ENCODE measurements around the gene ARL6IP1. TPM values are rescaled to one million over a fixed set of nuclear protein-coding genes. Genes with fewer than 3 reads are reported as not detected.

The ARL6IP1 gene
- total RNA-seq, 1 donor from 2014 or later, result 238 TPM

DNA sequence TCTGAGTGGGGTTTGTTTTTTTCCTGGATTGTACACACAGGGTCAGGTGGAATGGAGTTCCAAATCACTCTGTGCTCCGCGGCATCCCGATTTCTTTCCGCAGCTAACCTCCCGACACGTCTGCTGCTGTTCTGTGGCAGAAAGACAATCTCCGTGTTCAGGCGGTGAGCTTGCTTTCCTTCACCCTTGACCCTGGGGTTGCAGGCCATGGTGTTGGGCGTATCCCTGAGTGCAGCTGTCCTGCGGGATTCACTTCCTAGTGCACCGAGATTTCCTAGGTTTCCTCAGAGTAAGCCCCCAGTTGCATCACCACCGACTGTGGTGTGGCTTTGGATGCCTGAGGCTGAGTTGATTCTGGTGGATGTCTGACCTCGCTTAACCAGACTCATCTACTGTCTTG lies 7.8 kb upstream of the ARL6IP1 start:
- H3K27ac Mint-ChIP-seq (ENCODE audit: unreplicated experiment), result no peak overlapping the region
- no peaks in the 10 kb centered on the region for H3K9me3 Mint-ChIP-seq (ENCODE audit: unreplicated experiment)
- H3K36me3 Mint-ChIP-seq (ENCODE audit: unreplicated experiment), result peaks cover 5% of the 10 kb centered on the region
- DNase-seq, result no peak
- no peak for TF ChIP-seq CTCF (IDR thresholded peaks at IDR 0.05; ENCODE audit: partially characterized antibody, unreplicated experiment)
- no peak overlapping the region for H3K4me3 Mint-ChIP-seq (ENCODE audit: unreplicated experiment)
- no peaks in the 10 kb centered on the region for H3K27me3 Mint-ChIP-seq (ENCODE audit: unreplicated experiment)
- no peaks in the 10 kb centered on the region for H3K4me1 Mint-ChIP-seq (ENCODE audit: low read depth, unreplicated experiment)

- no peak overlapping the region for H3K27ac Mint-ChIP-seq (ENCODE audit: unreplicated experiment)
- no peak for TF ChIP-seq CTCF (IDR thresholded peaks at IDR 0.05; ENCODE audit: partially characterized antibody, unreplicated experiment)
- no peak for DNase-seq
- no peak overlapping the region for H3K4me3 Mint-ChIP-seq (ENCODE audit: unreplicated experiment)
- H3K27me3 Mint-ChIP-seq (ENCODE audit: unreplicated experiment), result peaks cover 7% of the 10 kb centered on the region
- H3K4me1 Mint-ChIP-seq (ENCODE audit: low read depth, unreplicated experiment), result peaks cover 6% of the 10 kb centered on the region
- H3K9me3 Mint-ChIP-seq (ENCODE audit: unreplicated experiment), result peaks cover 8% of the 10 kb centered on the region
- peaks cover 5% of the 10 kb centered on the region for H3K36me3 Mint-ChIP-seq (ENCODE audit: unreplicated experiment)
These were observed 4.0 kb upstream of the ARL6IP1 start for GRCh38 chr16:18805257-18805773.

- no peak for DNase-seq
- Mint-ChIP-seq H3K4me3 (ENCODE audit: unreplicated experiment) (no peak overlapping the region), H3K27me3 (ENCODE audit: unreplicated experiment) (peaks cover 7% of the 10 kb centered on the region), H3K27ac (ENCODE audit: unreplicated experiment) (peak overlapping the region; percentile 28), H3K4me1 (ENCODE audit: low read depth, unreplicated experiment) (peaks cover 13% of the 10 kb centered on the region), H3K36me3 (ENCODE audit: unreplicated experiment) (peaks cover 5% of the 10 kb centered on the region), H3K9me3 (ENCODE audit: unreplicated experiment) (peaks cover 8% of the 10 kb centered on the region)
- TF ChIP-seq CTCF (IDR thresholded peaks at IDR 0.05; ENCODE audit: partially characterized antibody, unreplicated experiment), result no peak
These were observed 3.2 kb upstream of the ARL6IP1 start for GRCh38 chr16:18804540-18804939.

- TF ChIP-seq CTCF (IDR thresholded peaks at IDR 0.05; ENCODE audit: partially characterized antibody, unreplicated experiment), result no peak
- Mint-ChIP-seq H3K36me3 (ENCODE audit: unreplicated experiment) (peaks cover under 1% of the 10 kb centered on the region), H3K4me3 (ENCODE audit: unreplicated experiment) (peak overlapping the region; percentile 46), H3K27me3 (ENCODE audit: unreplicated experiment) (peaks cover 7% of the 10 kb centered on the region), H3K27ac (ENCODE audit: unreplicated experiment) (peak overlapping the region; percentile 52), H3K9me3 (ENCODE audit: unreplicated experiment) (peaks cover 8% of the 10 kb centered on the region), H3K4me1 (ENCODE audit: low read depth, unreplicated experiment) (peaks cover 16% of the 10 kb centered on the region)
- DNase-seq, result no peak
These were observed 2.5 kb upstream of the ARL6IP1 start for GRCh38 chr16:18803569-18804462.

GRCh38 chr16:18802767-18803343 lies 1.5 kb upstream of the ARL6IP1 start:
- Mint-ChIP-seq H3K4me3 (ENCODE audit: unreplicated experiment) (peak overlapping the region; percentile 52), H3K27me3 (ENCODE audit: unreplicated experiment) (peaks cover 7% of the 10 kb centered on the region), H3K9me3 (ENCODE audit: unreplicated experiment) (peaks cover 8% of the 10 kb centered on the region), H3K27ac (ENCODE audit: unreplicated experiment) (peak overlapping the region; percentile 78), H3K4me1 (ENCODE audit: low read depth, unreplicated experiment) (peaks cover 19% of the 10 kb centered on the region), H3K36me3 (ENCODE audit: unreplicated experiment) (no peaks in the 10 kb centered on the region)
- TF ChIP-seq CTCF (IDR thresholded peaks at IDR 0.05; ENCODE audit: partially characterized antibody, unreplicated experiment), result no peak
- no peak for DNase-seq

Data from glutamatergic neuron (in vitro differentiated cells).